PC-9 (cell line): ENCODE measurements around the gene HNRNPF. TPM values are rescaled to one million over a fixed set of nuclear protein-coding genes. Genes with fewer than 3 reads are reported as not detected.
A peak's percentile ranks its signal among the peaks of the same experiment; 100 is the strongest.

ENCODE experiments used
- BruUV-seq: library from RNA; stranded (reverse); fragments of 400-500 nt; replicated peaks from 2 replicates; lab custom pipeline; 2021; lab: Mats Ljungman, UMichigan
- CTCF ChIA-PET: fragments of 300-600 bp; sonication (Branson Sonifier 250); formaldehyde crosslinking; loops from one replicate; lab custom pipeline; 2022; ENCODE audit warnings: antibody characterized with exemption; lab: Charles Lee
- POLR2A ChIA-PET: fragments of 300-600 bp; sonication (Branson Sonifier 250); formaldehyde crosslinking; loops from one replicate; lab custom pipeline; 2022; ENCODE audit warnings: antibody characterized with exemption; ENCODE audit not compliant: unreplicated experiment; lab: Charles Lee
- DNase-seq, 2 experiments: peaks; one replicate each; pipeline versions ENCODE4 v3.0.0 to v3.0.0-alpha.2; 2015 to 2022; ENCODE audit warnings: mixed read lengths in 1 of 2
- H2AFZ ChIP-seq: fragments of 200-600 bp; sonication (generic); 2 replicates; pipeline ENCODE4 v1.8.1; 2017; ENCODE audit warnings: antibody characterized with exemption
- H3F3A ChIP-seq: fragments of 200-600 bp; sonication (generic); 2 replicates; pipeline ENCODE4 v1.8.1; 2017; ENCODE audit warnings: antibody characterized with exemption, mild to moderate bottlenecking, low read depth; ENCODE audit not compliant: insufficient read depth
- H3K27ac ChIP-seq: fragments of 200-600 bp; sonication (generic); 2 replicates; pipeline ENCODE4 v1.6.1; 2016; ENCODE audit warnings: mixed run types
- H3K27me3 ChIP-seq: fragments of 200-600 bp; sonication (generic); 2 replicates; pipeline ENCODE4 v1.6.1; 2016; ENCODE audit warnings: low read depth, mixed run types; ENCODE audit not compliant: insufficient read depth
- H3K36me3 ChIP-seq: fragments of 200-600 bp; sonication (generic); 2 replicates; pipeline ENCODE4 v1.6.1; 2016; ENCODE audit warnings: low read depth, mixed run types
- H3K4me1 ChIP-seq: fragments of 200-600 bp; sonication (generic); replicated peaks from 2 replicates; pipeline ENCODE4 v1.6.1; 2016; ENCODE audit warnings: mixed run types; ENCODE audit not compliant: insufficient read depth
- H3K4me2 ChIP-seq: fragments of 200-600 bp; sonication (generic); 2 replicates; pipeline ENCODE4 v1.6.1; 2017; ENCODE audit warnings: mixed run types
- H3K4me3 ChIP-seq: fragments of 200-600 bp; sonication (generic); 2 replicates; pipeline ENCODE4 v1.6.1; 2016; ENCODE audit warnings: mixed run types
- H3K79me2 ChIP-seq: fragments of 200-600 bp; sonication (generic); 2 replicates; pipeline ENCODE4 v1.6.1; 2017; ENCODE audit warnings: low read depth, mixed run types
- H3K9me2 ChIP-seq: fragments of 200-600 bp; sonication (generic); 2 replicates; pipeline ENCODE4 v1.8.1; 2017; ENCODE audit warnings: mild to moderate bottlenecking; ENCODE audit not compliant: insufficient read depth
- H3K9me3 ChIP-seq: fragments of 200-600 bp; sonication (generic); 2 replicates; pipeline ENCODE4 v1.8.1; 2016; ENCODE audit warnings: low read depth; ENCODE audit not compliant: insufficient read depth
- H4K20me1 ChIP-seq: fragments of 200-600 bp; sonication (generic); 2 replicates; pipeline ENCODE4 v1.8.1; 2017; ENCODE audit not compliant: insufficient read depth
- EZH2 ChIP-seq: fragments of 200-600 bp; sonication (generic); IDR thresholded peaks from 2 replicates; pipeline ENCODE4 v1.8.0; 2017; ENCODE audit warnings: antibody characterized with exemption, low read depth
- intact Hi-C: fragments of 100-400 bp; cut with micrococcal nuclease; formaldehyde crosslinking; loops from one replicate; pipeline ENCODE4 v1.10.0; 2022; ENCODE audit not compliant: unreplicated experiment
- total RNA-seq: library from RNA; stranded (reverse); gene quantifications from 2 replicates; pipeline ENCODE4 v1.2.3, GENCODE V29; 2021
- TF ChIP-seq, protein P1 (sequence below): fragments of 200-600 bp; sonication (generic); conservative IDR thresholded peaks from 2 replicates; pipeline ENCODE4 v1.6.1; 2017; ENCODE audit warnings: mixed run types, antibody characterized with exemption, mild to moderate bottlenecking, moderate library complexity

The HNRNPF gene
- total RNA-seq, 1 experiment from 2014 or later = 337 TPM

DNA sequence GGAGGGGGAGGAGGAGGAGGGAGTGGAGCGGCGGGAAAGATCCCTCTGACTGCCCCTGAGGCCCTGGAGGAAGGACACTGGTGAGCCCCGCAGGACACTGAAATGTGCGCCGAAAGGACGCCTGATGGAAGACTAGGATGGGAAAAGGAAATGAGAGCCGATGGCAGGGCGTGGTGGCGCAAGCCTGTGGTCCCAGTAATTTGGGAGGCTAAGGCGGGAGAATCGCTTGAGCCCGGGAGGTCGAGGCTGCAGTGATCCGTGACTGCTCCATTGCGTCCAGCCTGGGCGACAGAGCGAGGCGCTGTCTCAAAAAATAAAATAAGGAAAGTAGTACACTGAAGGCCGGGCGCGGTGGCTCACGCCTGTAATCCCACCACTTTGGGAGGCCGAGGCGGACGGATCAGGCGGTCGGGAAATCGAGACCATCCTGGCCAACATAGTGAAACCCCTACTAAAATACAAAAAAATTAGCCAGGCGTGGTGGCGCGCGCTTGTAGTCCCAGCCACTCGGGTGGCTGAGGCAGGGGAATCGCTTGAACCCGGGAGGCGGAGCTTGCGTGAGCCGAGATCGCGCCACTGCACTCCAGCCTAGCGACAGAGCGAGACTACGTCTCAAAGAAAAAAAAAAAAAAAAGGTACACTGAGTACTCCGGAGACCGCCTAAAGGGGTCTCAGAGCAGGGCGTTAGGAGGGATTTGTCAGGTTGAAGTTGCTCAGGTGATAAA lies 561 bp upstream of the HNRNPF start:
- H3F3A ChIP-seq = peaks cover 39% of the 10 kb centered on the region
- H3K36me3 ChIP-seq = no peaks in the 10 kb centered on the region; the same call in 1 of the 2 replicates
- peaks cover 24% of the 10 kb centered on the region for H4K20me1 ChIP-seq
- intact Hi-C loops = loop anchor here (1.0 kb wide), 1 partner anchor 11 kb away; no protein-coding TSS in a partner anchor
- peak in 1 of 2 experiments; percentile 67 for DNase-seq
- peaks cover 22% of the 10 kb centered on the region for H3K4me1 ChIP-seq
- H3K27ac ChIP-seq = peak overlapping the region; percentile 90
- peak overlapping the region; percentile 98 for H3K4me3 ChIP-seq
- no peaks in the 10 kb centered on the region for H3K9me2 ChIP-seq
- H3K9me3 ChIP-seq = no peaks in the 10 kb centered on the region
- no peak for TF ChIP-seq EZH2
- TF ChIP-seq, protein P1, sequence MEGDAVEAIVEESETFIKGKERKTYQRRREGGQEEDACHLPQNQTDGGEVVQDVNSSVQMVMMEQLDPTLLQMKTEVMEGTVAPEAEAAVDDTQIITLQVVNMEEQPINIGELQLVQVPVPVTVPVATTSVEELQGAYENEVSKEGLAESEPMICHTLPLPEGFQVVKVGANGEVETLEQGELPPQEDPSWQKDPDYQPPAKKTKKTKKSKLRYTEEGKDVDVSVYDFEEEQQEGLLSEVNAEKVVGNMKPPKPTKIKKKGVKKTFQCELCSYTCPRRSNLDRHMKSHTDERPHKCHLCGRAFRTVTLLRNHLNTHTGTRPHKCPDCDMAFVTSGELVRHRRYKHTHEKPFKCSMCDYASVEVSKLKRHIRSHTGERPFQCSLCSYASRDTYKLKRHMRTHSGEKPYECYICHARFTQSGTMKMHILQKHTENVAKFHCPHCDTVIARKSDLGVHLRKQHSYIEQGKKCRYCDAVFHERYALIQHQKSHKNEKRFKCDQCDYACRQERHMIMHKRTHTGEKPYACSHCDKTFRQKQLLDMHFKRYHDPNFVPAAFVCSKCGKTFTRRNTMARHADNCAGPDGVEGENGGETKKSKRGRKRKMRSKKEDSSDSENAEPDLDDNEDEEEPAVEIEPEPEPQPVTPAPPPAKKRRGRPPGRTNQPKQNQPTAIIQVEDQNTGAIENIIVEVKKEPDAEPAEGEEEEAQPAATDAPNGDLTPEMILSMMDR = no peak
- H3K79me2 ChIP-seq = peaks cover 54% of the 10 kb centered on the region
- ChIA-PET CTCF (interaction anchor here (0.6 kb wide), 1 partner anchor 235 kb away, joined by 3 read pairs; no protein-coding TSS in a partner anchor), POLR2A (interaction anchor here (0.6 to 0.7 kb wide), 5 partner anchors 25 to 626 kb away, joined by 4 to 11 read pairs (median 8); no protein-coding TSS in a partner anchor)
- no peaks in the 10 kb centered on the region for H3K27me3 ChIP-seq
- TSS peak; percentile 64 for BruUV-seq
- H3K4me2 ChIP-seq = peak overlapping the region; percentile 90
- H2AFZ ChIP-seq = peak overlapping the region; percentile 92

DNA sequence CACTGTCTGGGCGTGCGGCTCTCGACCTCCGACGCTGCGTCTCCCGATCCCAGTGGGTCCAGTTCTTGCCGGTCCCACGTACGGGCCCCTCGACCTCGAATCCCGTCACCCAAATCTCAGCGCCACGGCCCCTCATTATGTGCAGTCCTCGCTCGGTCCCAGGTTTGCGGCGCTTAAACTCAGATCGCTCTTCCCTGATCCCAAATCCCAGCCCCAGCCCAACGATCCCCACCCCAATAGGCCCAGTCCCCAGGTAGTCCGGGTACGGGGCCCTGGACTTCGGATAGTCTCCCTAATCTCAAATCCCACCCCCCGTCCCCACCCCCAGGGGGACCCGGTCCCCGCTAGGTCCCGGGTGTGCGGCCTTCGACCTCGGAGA lies 666 bp downstream of the HNRNPF start:
- H3K4me3 ChIP-seq = peak overlapping the region; percentile 98
- intact Hi-C loops = no loop called here
- peak overlapping the region; percentile 90 for H3K27ac ChIP-seq
- H2AFZ ChIP-seq = peak overlapping the region; percentile 72; the same call in 1 of the 2 replicates
- no peak for TF ChIP-seq EZH2
- TF ChIP-seq, protein P1 = no peak; the same call in 1 of the 2 replicates
- H3K27me3 ChIP-seq = no peaks in the 10 kb centered on the region
- DNase-seq = no peak
- ChIA-PET POLR2A (no interaction called here), CTCF (no interaction called here)
- no TSS peak for BruUV-seq
- peaks cover 66% of the 10 kb centered on the region for H3K79me2 ChIP-seq
- peaks cover 50% of the 10 kb centered on the region for H3F3A ChIP-seq
- peak overlapping the region; percentile 90 for H3K4me2 ChIP-seq
- peaks cover 34% of the 10 kb centered on the region for H3K4me1 ChIP-seq
- H3K9me3 ChIP-seq = no peaks in the 10 kb centered on the region
- H3K36me3 ChIP-seq = peaks cover 7% of the 10 kb centered on the region
- peaks cover 36% of the 10 kb centered on the region for H4K20me1 ChIP-seq
- H3K9me2 ChIP-seq = no peaks in the 10 kb centered on the region

DNA sequence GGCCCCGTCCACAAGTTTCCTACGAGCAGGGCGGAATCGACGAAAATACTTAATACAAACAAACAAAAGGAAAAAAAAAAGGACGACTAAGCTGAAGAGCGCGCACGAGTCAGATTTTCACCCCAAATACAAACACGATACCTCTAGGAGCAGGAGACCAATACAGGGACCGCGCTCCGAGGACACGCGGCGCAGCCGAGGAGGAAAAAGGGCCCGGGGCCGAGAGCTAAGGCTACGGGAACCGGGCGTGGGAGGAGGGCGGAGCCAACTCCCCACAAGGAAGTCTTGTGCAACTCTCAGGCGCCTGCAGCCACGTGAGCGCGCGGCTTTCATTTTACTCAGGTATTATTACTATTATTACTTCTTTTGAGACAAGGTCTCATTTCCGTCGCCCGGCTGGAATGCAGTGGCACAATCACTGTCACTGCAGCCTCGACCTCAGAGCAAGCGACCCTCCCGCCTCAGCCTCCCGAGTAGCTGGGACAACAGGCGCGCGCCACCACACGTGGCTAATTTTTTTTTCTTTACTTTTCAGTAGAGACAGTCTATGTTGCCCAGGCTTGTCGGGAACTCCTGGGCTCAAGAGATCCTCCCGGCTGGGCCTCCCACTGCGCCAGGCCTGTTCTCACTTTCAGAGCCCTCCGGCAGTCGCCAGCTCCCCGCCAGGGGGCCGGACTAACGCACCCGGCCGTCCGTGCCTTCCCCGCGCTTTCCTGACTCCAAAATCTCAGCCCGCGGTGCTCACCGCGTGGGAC lies 1.2 kb downstream of the HNRNPF start:
- peaks cover 72% of the 10 kb centered on the region for H3K79me2 ChIP-seq
- peak overlapping the region; percentile 98 for H3K4me3 ChIP-seq
- DNase-seq = peak; percentile 86
- peak overlapping the region; percentile 72 for H2AFZ ChIP-seq
- ChIA-PET CTCF (interaction anchor here (0.7 kb wide), 1 partner anchor 30 kb away, joined by 3 read pairs; no protein-coding TSS in a partner anchor), POLR2A (interaction anchor here (0.5 to 0.7 kb wide), 5 partner anchors 11 to 237 kb away, joined by 3 to 15 read pairs (median 4); no protein-coding TSS in a partner anchor)
- peaks cover 12% of the 10 kb centered on the region for H3K36me3 ChIP-seq
- no TSS peak for BruUV-seq
- TF ChIP-seq, protein P1 = 0 out of 2 replicates have a peak, but pooled peaks have one; percentile 30
- no peak for TF ChIP-seq EZH2
- no peaks in the 10 kb centered on the region for H3K9me2 ChIP-seq
- peaks cover 40% of the 10 kb centered on the region for H3K4me1 ChIP-seq
- intact Hi-C loops = loop anchor here (1.0 kb wide), 2 partner anchors 10 to 29 kb away; no protein-coding TSS in a partner anchor
- H3K9me3 ChIP-seq = no peaks in the 10 kb centered on the region
- H3F3A ChIP-seq = peaks cover 56% of the 10 kb centered on the region
- H3K4me2 ChIP-seq = peak overlapping the region; percentile 90
- H3K27ac ChIP-seq = peak overlapping the region; percentile 90
- H3K27me3 ChIP-seq = no peaks in the 10 kb centered on the region
- H4K20me1 ChIP-seq = peaks cover 42% of the 10 kb centered on the region
